CD4-positive, alpha-beta T cell treated with Interferon gamma for 1 hour (primary cell): Measurements from ENCODE around the gene ST3GAL4.
A peak's percentile ranks its signal among the peaks of the same experiment; 100 is the strongest.
"Not testable (repeated sequence)": the region's sequence is repeated elsewhere in the genome, so short reads cannot be mapped to it uniquely, and the experiment has no call there.

Experiments
- DNase-seq: peaks from one replicate; pipeline ENCODE4 v3.0.0-alpha.2; 2020

The ST3GAL4 gene

GRCh38 chr11:126347751-126348668, 7.5 kb upstream of the ST3GAL4 start:
- no peak for DNase-seq

- DNase-seq, result no peak
Measured at GRCh38 chr11:126348806-126349582, 6.5 kb upstream of the ST3GAL4 start.

- DNase-seq, result no peak
Measured at GRCh38 chr11:126350836-126351235, 4.7 kb upstream of the ST3GAL4 start.

GRCh38 chr11:126352163-126352562, 3.3 kb upstream of the ST3GAL4 start:
- DNase-seq, result no peak

- no peak for DNase-seq
Measured at GRCh38 chr11:126352934-126353801, 2.3 kb upstream of the ST3GAL4 start.

- DNase-seq, result no peak
Measured at GRCh38 chr11:126354631-126355323, 709 bp upstream of the ST3GAL4 start.

- peak; percentile 63 for DNase-seq
Measured at GRCh38 chr11:126355926-126356897, 726 bp downstream of the ST3GAL4 start.

- DNase-seq, result no peak
Measured at GRCh38 chr11:126357055-126357962, 1.8 kb downstream of the ST3GAL4 start.

- no peak for DNase-seq
Measured at GRCh38 chr11:126357969-126358762, 2.7 kb downstream of the ST3GAL4 start.

GRCh38 chr11:126358763-126359160, 3.3 kb downstream of the ST3GAL4 start:
- no peak for DNase-seq

GRCh38 chr11:126359431-126360048, 4.1 kb downstream of the ST3GAL4 start:
- no peak for DNase-seq

- no peak for DNase-seq
Measured at GRCh38 chr11:126360049-126360446, 4.6 kb downstream of the ST3GAL4 start.

- no peak for DNase-seq
Measured at GRCh38 chr11:126361400-126361799, 5.9 kb downstream of the ST3GAL4 start.

- DNase-seq, result no peak
Measured at GRCh38 chr11:126362879-126363655, 7.6 kb downstream of the ST3GAL4 start.

- no peak for DNase-seq
Measured at GRCh38 chr11:126363706-126364248, 8.3 kb downstream of the ST3GAL4 start.

- DNase-seq, result not testable (repeated sequence)
Measured at GRCh38 chr11:126364735-126365134, 9.2 kb downstream of the ST3GAL4 start.

- DNase-seq, result not testable (repeated sequence)
Measured at GRCh38 chr11:126365508-126365907, 10.0 kb downstream of the ST3GAL4 start.
